Fibroblast of villous mesenchyme (primary cell): Measurements from ENCODE around the gene HESX1. TPM values are rescaled to one million over a fixed set of nuclear protein-coding genes. Genes with fewer than 3 reads are reported as not detected.

Experiments
- DNase-seq: peaks from one replicate; pipeline ENCODE4 v3.0.0-alpha.2; 2010; ENCODE audit warnings: low read depth
- H3K4me3 ChIP-seq: 2 replicates; pipeline ENCODE4 v1.5.1; 2011; ENCODE audit warnings: low read depth, mild to moderate bottlenecking, low read length
- total RNA-seq: library from RNA; depleted of rRNA; stranded (reverse); fragments of >200 nt; gene quantifications from 2 replicates; pipeline ENCODE4 v1.2.3, GENCODE V29; 2012
- TF ChIP-seq, protein P1 (sequence below): IDR thresholded peaks from 2 replicates; pipeline ENCODE4 v1.5.1; 2012; ENCODE audit warnings: low read depth, mild to moderate bottlenecking, low read length; ENCODE audit not compliant: insufficient read depth

HESX1 gene
- total RNA-seq, 1 donor, result not detected

DNA sequence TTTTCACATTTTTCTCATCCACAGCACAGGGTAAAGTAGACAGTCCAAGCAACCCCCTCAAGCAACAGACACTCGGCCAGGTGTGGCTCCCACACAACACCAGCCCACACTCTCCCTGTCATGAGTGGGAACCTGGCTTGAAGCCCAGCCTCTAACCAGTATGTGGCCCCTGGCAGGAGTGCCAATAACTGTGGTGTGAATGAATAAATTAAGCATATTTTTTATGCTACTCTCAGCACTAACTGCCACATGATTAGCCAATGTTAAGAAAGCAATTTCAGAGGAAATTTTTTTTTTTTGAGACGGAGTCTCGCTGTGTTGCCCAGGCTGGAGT lies 44.5 kb downstream of the HESX1 start:
- TF ChIP-seq, protein P1, sequence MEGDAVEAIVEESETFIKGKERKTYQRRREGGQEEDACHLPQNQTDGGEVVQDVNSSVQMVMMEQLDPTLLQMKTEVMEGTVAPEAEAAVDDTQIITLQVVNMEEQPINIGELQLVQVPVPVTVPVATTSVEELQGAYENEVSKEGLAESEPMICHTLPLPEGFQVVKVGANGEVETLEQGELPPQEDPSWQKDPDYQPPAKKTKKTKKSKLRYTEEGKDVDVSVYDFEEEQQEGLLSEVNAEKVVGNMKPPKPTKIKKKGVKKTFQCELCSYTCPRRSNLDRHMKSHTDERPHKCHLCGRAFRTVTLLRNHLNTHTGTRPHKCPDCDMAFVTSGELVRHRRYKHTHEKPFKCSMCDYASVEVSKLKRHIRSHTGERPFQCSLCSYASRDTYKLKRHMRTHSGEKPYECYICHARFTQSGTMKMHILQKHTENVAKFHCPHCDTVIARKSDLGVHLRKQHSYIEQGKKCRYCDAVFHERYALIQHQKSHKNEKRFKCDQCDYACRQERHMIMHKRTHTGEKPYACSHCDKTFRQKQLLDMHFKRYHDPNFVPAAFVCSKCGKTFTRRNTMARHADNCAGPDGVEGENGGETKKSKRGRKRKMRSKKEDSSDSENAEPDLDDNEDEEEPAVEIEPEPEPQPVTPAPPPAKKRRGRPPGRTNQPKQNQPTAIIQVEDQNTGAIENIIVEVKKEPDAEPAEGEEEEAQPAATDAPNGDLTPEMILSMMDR, result no peak
- no peak overlapping the region for H3K4me3 ChIP-seq
- no peak for DNase-seq

DNA sequence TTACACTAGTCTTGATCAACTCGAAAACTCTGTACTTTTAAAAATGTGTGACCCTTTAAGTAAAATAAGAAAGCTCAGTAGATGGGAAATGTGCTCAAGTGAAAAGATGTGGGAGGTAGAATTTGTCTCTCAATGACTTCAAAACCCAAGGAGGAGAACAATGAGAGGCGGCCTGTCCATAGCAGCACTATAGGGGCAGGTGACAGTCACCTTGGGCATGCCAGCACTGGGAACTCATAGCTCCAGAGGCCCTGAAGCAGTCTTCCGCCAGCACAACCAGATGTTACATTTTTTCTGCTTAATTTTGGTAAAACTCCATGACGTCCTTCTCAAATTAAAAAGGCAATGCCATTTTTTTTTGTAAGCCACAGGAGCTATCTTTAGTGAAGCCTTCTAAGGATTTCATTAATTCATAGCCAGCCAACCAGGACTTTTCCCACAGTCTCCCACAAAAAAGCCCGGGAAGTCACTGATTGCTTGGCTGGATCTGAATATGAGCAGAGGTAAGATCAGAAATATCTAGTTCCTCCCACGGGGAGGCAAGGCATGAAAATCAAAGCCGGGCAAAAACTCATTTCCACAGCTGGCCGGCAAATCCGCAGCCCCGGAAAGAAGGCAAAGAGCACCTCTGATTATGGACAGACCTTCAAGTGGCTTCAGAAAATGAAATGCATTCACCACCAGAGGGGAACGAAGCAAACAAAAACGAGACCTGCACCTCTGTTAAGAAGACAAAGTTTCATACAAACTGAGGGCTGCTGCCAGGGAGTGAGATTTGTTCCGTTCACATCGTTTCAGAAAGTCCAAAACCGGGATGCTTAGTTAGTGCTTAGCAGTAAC lies 45.1 kb downstream of the HESX1 start:
- no peak for DNase-seq
- H3K4me3 ChIP-seq, result no peak overlapping the region
- TF ChIP-seq, protein P1, result no peak

DNA sequence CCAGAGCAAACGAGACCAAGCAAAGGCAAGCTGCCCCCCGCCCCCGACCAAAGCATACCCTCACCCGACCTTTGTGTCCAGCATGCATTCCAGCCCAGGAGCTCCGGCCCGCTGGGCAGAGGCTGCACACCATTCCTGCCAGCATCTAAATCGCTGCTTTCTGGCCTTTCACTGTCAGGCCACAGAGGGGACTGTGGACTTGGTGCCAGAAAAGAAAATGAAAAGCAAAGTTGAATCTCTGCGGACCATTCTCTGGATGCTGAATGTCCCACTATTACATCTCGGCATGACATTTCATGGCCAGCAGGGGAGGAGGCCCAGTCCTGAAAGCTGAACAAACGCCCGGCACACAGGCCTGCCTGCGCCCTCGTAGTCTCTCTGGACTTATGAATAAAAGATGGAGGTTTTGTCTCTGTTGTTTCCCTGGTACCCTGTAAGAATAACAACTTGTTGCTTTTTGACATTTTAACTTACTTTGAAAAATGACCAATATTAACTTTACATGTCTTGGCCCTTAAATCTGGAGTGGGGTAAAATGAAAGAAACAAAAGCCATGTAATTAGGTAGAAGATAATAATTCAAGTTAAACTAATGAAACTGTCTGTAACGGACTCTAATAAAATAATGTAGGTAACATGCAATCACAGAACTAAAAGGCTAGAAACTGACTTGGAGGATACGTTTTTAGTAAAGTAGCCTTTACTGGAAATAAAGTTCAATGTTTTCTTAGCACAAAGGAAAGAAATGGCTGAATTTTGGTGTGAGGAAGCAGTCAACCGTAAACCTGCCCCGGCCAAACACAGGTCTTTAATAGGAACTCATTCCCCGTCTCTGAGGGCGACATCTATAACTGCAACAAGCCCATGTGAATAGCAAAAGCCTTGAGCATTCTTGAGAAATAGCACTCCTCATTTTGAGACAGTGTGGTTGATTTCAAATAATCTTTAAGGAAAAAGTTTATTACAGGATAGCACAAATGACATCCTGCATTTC lies 47.3 kb downstream of the HESX1 start:
- TF ChIP-seq, protein P1, result no peak
- no peak for DNase-seq
- no peak overlapping the region for H3K4me3 ChIP-seq

DNA sequence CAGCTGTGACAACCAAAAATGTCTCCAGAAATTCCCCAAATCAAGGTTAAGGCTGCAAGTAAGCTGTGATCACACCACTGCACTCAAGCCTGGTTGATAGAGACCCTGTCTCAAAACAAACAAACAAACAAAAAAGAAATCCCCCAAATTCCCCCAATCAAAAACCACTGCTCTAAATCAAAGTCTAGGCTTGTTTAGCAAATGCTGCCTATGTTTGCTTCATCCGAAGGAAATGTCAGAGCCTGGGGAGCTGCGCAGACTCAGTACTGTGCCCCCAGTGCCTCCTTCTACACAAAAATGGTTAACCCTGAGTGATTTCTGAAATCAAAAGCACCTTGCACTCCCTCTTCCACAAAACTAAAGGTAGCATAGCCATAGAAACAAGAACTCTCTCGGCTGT lies 48.0 kb downstream of the HESX1 start:
- no peak overlapping the region for H3K4me3 ChIP-seq
- DNase-seq, result no peak
- TF ChIP-seq, protein P1, result no peak

DNA sequence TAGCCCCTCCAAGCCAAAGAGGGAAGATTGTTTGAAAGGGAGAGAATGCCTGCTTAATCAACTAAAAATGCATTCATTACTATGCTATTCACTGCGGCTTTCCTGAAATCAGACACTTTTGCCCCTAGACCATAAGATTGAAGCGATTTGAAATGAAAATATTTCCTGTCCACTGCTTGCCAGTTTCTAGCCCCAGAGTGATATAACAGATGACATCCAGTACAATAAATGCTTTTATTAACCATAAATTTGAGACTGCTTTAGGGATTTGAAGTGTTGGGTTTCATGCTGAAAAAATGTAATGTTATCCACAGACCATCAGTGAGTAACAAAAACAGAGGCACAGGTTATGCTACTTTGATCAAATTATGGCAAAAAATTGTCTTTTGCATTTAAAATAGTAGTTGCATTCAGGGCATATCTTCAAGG lies 48.7 kb downstream of the HESX1 start:
- TF ChIP-seq, protein P1, result no peak
- DNase-seq, result peak; percentile 30
- H3K4me3 ChIP-seq, result no peak overlapping the region

DNA sequence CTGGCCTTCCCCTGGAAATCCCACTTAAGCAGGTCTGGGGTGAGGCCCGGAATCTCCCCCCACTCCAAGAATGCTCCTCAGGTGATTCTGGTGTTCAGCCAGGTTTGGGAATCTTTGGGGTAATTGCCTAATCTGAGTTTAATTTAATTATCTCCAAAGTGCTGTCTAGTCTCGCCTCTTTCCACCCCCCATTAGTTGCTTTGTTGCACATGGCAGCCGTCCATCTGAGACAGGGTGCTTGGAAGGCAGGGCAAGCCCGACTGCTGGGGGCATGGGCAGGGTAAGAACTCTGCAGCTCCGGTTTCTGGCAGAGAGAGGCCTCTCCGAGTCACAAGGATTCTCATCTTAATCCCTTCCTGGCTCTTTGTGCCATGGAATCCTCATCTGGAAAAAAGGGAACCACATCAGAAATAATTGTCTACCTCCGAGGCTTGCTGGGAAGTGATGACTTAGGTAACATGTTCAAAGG lies 49.6 kb downstream of the HESX1 start:
- DNase-seq, result no peak
- H3K4me3 ChIP-seq, result no peak overlapping the region
- TF ChIP-seq, protein P1, result no peak

Other genes with a start within 250 kb of the HESX1 start
- not detected in 2 replicates for gene SPATA12, start 139.3 kb downstream of the HESX1 start, total RNA-seq
- 0.64 and 0.86 TPM in 2 replicates for gene IL17RD, start 34.6 kb downstream of the HESX1 start, total RNA-seq
- 33.5 and 43.2 TPM in 2 replicates for gene APPL1, start 27.8 kb upstream of the HESX1 start, total RNA-seq
- not detected in 2 replicates for gene ASB14, start 92.7 kb upstream of the HESX1 start, total RNA-seq